HEK293 (cell line): ENCODE measurements around the gene CNGB1.

Experiments used
- CTCF ChIP-seq: fragments of 450-650 bp; formaldehyde crosslinking; IDR thresholded peaks from 2 replicates; pipeline ENCODE4 v1.5.1; 2016; ENCODE audit warnings: missing biosample characterization, missing genetic modification characterization
- ZBTB10 ChIP-seq: fragments of 450-650 bp; formaldehyde crosslinking; IDR thresholded peaks from 2 replicates; pipeline ENCODE4 v1.5.1; 2016; ENCODE audit warnings: missing biosample characterization, missing genetic modification characterization
- ZBTB20 ChIP-seq: fragments of 450-650 bp; formaldehyde crosslinking; IDR thresholded peaks from 2 replicates; pipeline ENCODE4 v1.5.1; 2016; ENCODE audit warnings: missing biosample characterization, missing genetic modification characterization
- ZNF24 ChIP-seq: fragments of 450-650 bp; formaldehyde crosslinking; IDR thresholded peaks from 2 replicates; pipeline ENCODE4 v1.5.1; 2016; ENCODE audit warnings: missing biosample characterization, missing genetic modification characterization
- ZNF350 ChIP-seq: fragments of 450-650 bp; formaldehyde crosslinking; IDR thresholded peaks from 2 replicates; pipeline ENCODE4 v1.5.0; 2017; ENCODE audit warnings: missing biosample characterization, mild to moderate bottlenecking, missing genetic modification characterization

- TF ChIP-seq CTCF (tag by site-specific recombination): no peak
- no peak for TF ChIP-seq ZNF350 (tag by site-specific recombination)
- TF ChIP-seq ZBTB10 (tag by site-specific recombination): no peak
- peak; percentile 55 for TF ChIP-seq ZBTB20 (tag by site-specific recombination)
- no peak for TF ChIP-seq ZNF24 (tag by site-specific recombination)
These were observed 55.0 kb downstream of the CNGB1 start for GRCh38 chr16:57915811-57916488.
